Keratinocyte (primary cell): ENCODE measurements around the gene AADAT. TPM values are rescaled to one million over a fixed set of nuclear protein-coding genes. Genes with fewer than 3 reads are reported as not detected.
"Not testable (repeated sequence)": the region's sequence is repeated elsewhere in the genome, so short reads cannot be mapped to it uniquely, and the experiment has no call there.

Experiments used
- DNase-seq: peaks from one replicate; pipeline ENCODE4 v3.0.0-alpha.2; 2011; ENCODE audit warnings: low read depth, missing footprints, low spot score
- FAIRE-seq: peaks from 2 replicates; lab custom pipeline; 2011; peaks lifted over from hg19 to GRCh38; lab: Jason Lieb, UNC
- H2AFZ ChIP-seq: 2 replicates; pipeline ENCODE4 v1.6.0; 2012; ENCODE audit warnings: low read length, control low read depth, inconsistent platforms; ENCODE audit not compliant: control insufficient read depth
- H3K27ac ChIP-seq: 2 replicates; pipeline ENCODE4 v1.5.1; 2011; ENCODE audit warnings: low read length; ENCODE audit not compliant: control insufficient read depth, insufficient read depth
- H3K27me3 ChIP-seq: 3 replicates; pipeline ENCODE4 v1.6.0; 2011; ENCODE audit warnings: low read length; ENCODE audit not compliant: control insufficient read depth, insufficient read depth; ENCODE audit errors: extremely low read depth
- H3K36me3 ChIP-seq, 2 experiments: 2 replicates in 1 of 2; 3 replicates in 1 of 2; pipeline ENCODE4 v1.5.1; 2011; ENCODE audit warnings: low read length in 2 of 2, mild to moderate bottlenecking in 1 of 2; ENCODE audit not compliant: control insufficient read depth in 2 of 2, insufficient read depth in 2 of 2; ENCODE audit errors: extremely low read depth in 1 of 2
- H3K4me1 ChIP-seq: 3 replicates; pipeline ENCODE4 v1.5.1; 2011; ENCODE audit warnings: low read length; ENCODE audit not compliant: control insufficient read depth, insufficient read depth; ENCODE audit errors: extremely low read depth
- H3K4me2 ChIP-seq: 3 replicates; pipeline ENCODE4 v1.6.0; 2011; ENCODE audit warnings: low read depth, low read length; ENCODE audit not compliant: control insufficient read depth, insufficient read depth; ENCODE audit errors: extremely low read depth
- H3K4me3 ChIP-seq, 3 experiments: fragments of 200-600 bp in 1 of 3; sonication (generic) in 1 of 3; 2 replicates in 2 of 3; 3 replicates in 1 of 3; pipeline ENCODE4 v1.5.1; 2011 to 2016; ENCODE audit warnings: low read length in 3 of 3, mild to moderate bottlenecking in 3 of 3, control low read depth in 2 of 3, inconsistent platforms in 1 of 3, low read depth in 1 of 3, mixed read lengths in 1 of 3, mixed run types in 1 of 3, moderate library complexity in 1 of 3; ENCODE audit not compliant: control insufficient read depth in 2 of 3, insufficient read depth in 2 of 3; ENCODE audit errors: extremely low read depth in 1 of 3
- H3K79me2 ChIP-seq: 2 replicates; pipeline ENCODE4 v1.6.0; 2012; ENCODE audit warnings: low read length; ENCODE audit not compliant: control insufficient read depth, insufficient read depth
- H3K9ac ChIP-seq: 3 replicates; pipeline ENCODE4 v1.6.0; 2011; ENCODE audit warnings: low read length; ENCODE audit not compliant: control insufficient read depth, insufficient read depth; ENCODE audit errors: extremely low read depth
- H3K9me1 ChIP-seq: 3 replicates; pipeline ENCODE4 v1.6.0; 2011; ENCODE audit warnings: low read length; ENCODE audit not compliant: control insufficient read depth, insufficient read depth; ENCODE audit errors: extremely low read depth
- H3K9me3 ChIP-seq: 2 replicates; pipeline ENCODE4 v1.5.1; 2012; ENCODE audit warnings: low read depth, low read length; ENCODE audit not compliant: control insufficient read depth
- H4K20me1 ChIP-seq: 3 replicates; pipeline ENCODE4 v1.6.0; 2011; ENCODE audit warnings: low read length; ENCODE audit not compliant: control insufficient read depth, insufficient read depth; ENCODE audit errors: extremely low read depth
- CTCF ChIP-seq, 3 experiments: IDR thresholded peaks in 1 of 3; conservative IDR thresholded peaks in 1 of 3; optimal IDR thresholded peaks in 1 of 3; 2 replicates in 2 of 3; 3 replicates in 1 of 3; pipeline versions ENCODE3 to v1.5.1; 2011; ENCODE audit warnings: low read length in 3 of 3, mild to moderate bottlenecking in 3 of 3, moderate library complexity in 2 of 3, control low read depth in 1 of 3, inconsistent platforms in 1 of 3; ENCODE audit not compliant: insufficient read depth in 2 of 3; ENCODE audit errors: extremely low read depth in 1 of 3
- EZH2 ChIP-seq: IDR thresholded peaks from one replicate; pipeline ENCODE4 v1.6.1; 2012; ENCODE audit warnings: inconsistent platforms, mild to moderate bottlenecking, low read length, moderate library complexity
- dilution Hi-C: fragments of 300-500 bp; cut with MboI; formaldehyde crosslinking; loops from one replicate; pipeline ENCODE4 v1.7.0; 2020; ENCODE audit warnings: low sequenced_read_pairs; ENCODE audit not compliant: extremely low pct_ligation_motif_present
- polyA plus RNA-seq, 5 experiments: library from polyadenylated mRNA; depleted of rRNA in 3 of 5; stranded (reverse) in 3 of 5; stranded (forward) in 1 of 5; unstranded in 1 of 5; fragments of >200 nt; gene quantifications; 1 replicate in 1 of 5; 2 replicates in 3 of 5; 3 replicates in 1 of 5; pipeline versions ENCODE4 v1.2.1 to v1.2.3, GENCODE V29; 2011 to 2012; ENCODE audit warnings: missing spikeins in 2 of 5, low read depth in 1 of 5, low replicate concordance in 1 of 5

AADAT gene
- polyA plus RNA-seq, 1 donor (not counting 4 experiments of a cell fraction or from before 2014, with no cell fraction given), result 5.2 TPM

- dilution Hi-C loops, result loop anchor here (25.0 kb wide), 1 partner anchor 236 kb away; no protein-coding TSS in a partner anchor
- H4K20me1 ChIP-seq, result no peaks in the 10 kb centered on the region
- H3K9me1 ChIP-seq, result no peaks in the 10 kb centered on the region
- DNase-seq, result no peak
- H3K79me2 ChIP-seq, result no peaks in the 10 kb centered on the region
- H2AFZ ChIP-seq, result no peak overlapping the region
- H3K4me3 ChIP-seq, result no peak overlapping the region
- no peaks in the 10 kb centered on the region for H3K4me1 ChIP-seq
- H3K9ac ChIP-seq, result no peak overlapping the region
- FAIRE-seq, result peak; percentile 64
- TF ChIP-seq CTCF (optimal IDR thresholded peaks at IDR 0.05 in 1 of 3, IDR thresholded peaks at IDR 0.05 in 1 of 3, conservative IDR thresholded peaks at IDR 0.05 in 1 of 3; ENCODE audit: extremely low read depth in 1 of 3, insufficient read depth in 2 of 3, low read length in 3 of 3) (peak in 2 of 3 experiments; percentile 46 to 56), EZH2 (no peak)
- H3K4me2 ChIP-seq, result no peak overlapping the region
- H3K27me3 ChIP-seq, result no peaks in the 10 kb centered on the region
- no peaks in the 10 kb centered on the region for H3K9me3 ChIP-seq
- H3K36me3 ChIP-seq, result no peaks in the 10 kb centered on the region
- H3K27ac ChIP-seq, result no peak overlapping the region
Observed at GRCh38 chr4:170047771-170048354, 41.9 kb downstream of the AADAT start.

- H3K9ac ChIP-seq, H3K4me1 ChIP-seq, H3K9me3 ChIP-seq, H3K4me2 ChIP-seq, FAIRE-seq, H3K27me3 ChIP-seq, H3K79me2 ChIP-seq, H3K9me1 ChIP-seq, H2AFZ ChIP-seq, H3K4me3 ChIP-seq, H3K36me3 ChIP-seq, DNase-seq, H3K27ac ChIP-seq, H4K20me1 ChIP-seq: not testable (repeated sequence)
- dilution Hi-C loops, result loop anchor here (25.0 kb wide), 1 partner anchor 234 kb away; no protein-coding TSS in a partner anchor
Observed at GRCh38 chr4:170046156-170046555, 43.6 kb downstream of the AADAT start.
